HEK293T (cell line): Measurements from ENCODE around the gene MINDY4.
A peak's percentile ranks its signal among the peaks of the same experiment; 100 is the strongest.

Experiments
- CTCF ChIA-PET: fragments of 350-600 bp; formaldehyde crosslinking; extraction: SDS; loops from one replicate; lab custom pipeline; 2021; ENCODE audit warnings: antibody characterized with exemption, inconsistent platforms; lab: Yijun Ruan, JAX
- POLR2A ChIA-PET: fragments of 350-600 bp; formaldehyde crosslinking; extraction: SDS; loops from one replicate; lab custom pipeline; 2020; ENCODE audit warnings: antibody characterized with exemption, inconsistent platforms; lab: Yijun Ruan, JAX
- DNase-seq: peaks from one replicate; pipeline ENCODE4 v3.0.0; 2012; ENCODE audit warnings: mixed read lengths; ENCODE audit errors: extremely low spot score
- ARNT ChIP-seq: fragments of 450-650 bp; IDR thresholded peaks from 2 replicates; pipeline ENCODE4 v1.6.1; 2017; ENCODE audit warnings: mild to moderate bottlenecking
- BHLHE40 ChIP-seq: fragments of 450-650 bp; IDR thresholded peaks from 2 replicates; pipeline ENCODE4 v1.6.1; 2016; ENCODE audit warnings: mild to moderate bottlenecking, moderate library complexity, borderline replicate concordance
- CTBP1 ChIP-seq: fragments of 450-650 bp; IDR thresholded peaks from 2 replicates; pipeline ENCODE4 v1.6.1; 2016; ENCODE audit warnings: borderline replicate concordance
- ELF4 ChIP-seq: fragments of 450-650 bp; IDR thresholded peaks from 2 replicates; pipeline ENCODE4 v1.6.1; 2017; ENCODE audit warnings: antibody characterized with exemption
- FOXA1 ChIP-seq: fragments of 450-650 bp; IDR thresholded peaks from 2 replicates; pipeline ENCODE4 v1.6.1; 2016; ENCODE audit warnings: mild to moderate bottlenecking
- FOXK2 ChIP-seq: fragments of 450-650 bp; IDR thresholded peaks from 2 replicates; pipeline ENCODE4 v1.6.1; 2016; ENCODE audit warnings: mild to moderate bottlenecking
- FOXM1 ChIP-seq: fragments of 450-650 bp; IDR thresholded peaks from 2 replicates; pipeline ENCODE4 v1.6.1; 2017; ENCODE audit warnings: mild to moderate bottlenecking, borderline replicate concordance
- HDGF ChIP-seq: fragments of 450-650 bp; IDR thresholded peaks from 2 replicates; pipeline ENCODE4 v1.6.1; 2017; ENCODE audit warnings: antibody characterized with exemption, borderline replicate concordance
- L3MBTL2 ChIP-seq: fragments of 450-650 bp; conservative IDR thresholded peaks from 2 replicates; pipeline ENCODE4 v1.6.1; 2016; ENCODE audit warnings: mild to moderate bottlenecking
- LEF1 ChIP-seq: fragments of 450-650 bp; IDR thresholded peaks from 2 replicates; pipeline ENCODE4 v1.6.1; 2017; ENCODE audit warnings: mild to moderate bottlenecking, borderline replicate concordance
- NFRKB ChIP-seq: fragments of 450-650 bp; IDR thresholded peaks from 2 replicates; pipeline ENCODE4 v1.6.1; 2016; ENCODE audit warnings: mild to moderate bottlenecking, moderate library complexity
- PKNOX1 ChIP-seq: fragments of 450-650 bp; IDR thresholded peaks from 2 replicates; pipeline ENCODE4 v1.6.1; 2016
- SP1 ChIP-seq: fragments of 450-650 bp; IDR thresholded peaks from 2 replicates; pipeline ENCODE4 v1.6.1; 2017
- SUZ12 ChIP-seq: fragments of 450-650 bp; IDR thresholded peaks from 2 replicates; pipeline ENCODE4 v1.6.1; 2016; ENCODE audit warnings: mild to moderate bottlenecking
- TARDBP ChIP-seq: fragments of 450-650 bp; IDR thresholded peaks from 2 replicates; pipeline ENCODE4 v1.6.1; 2016
- ZNF384 ChIP-seq: fragments of 450-650 bp; IDR thresholded peaks from 2 replicates; pipeline ENCODE4 v1.6.1; 2016

The MINDY4 gene

GRCh38 chr7:30877015-30877769, 106.0 kb downstream of the MINDY4 start:
- DNase-seq: no peak

GRCh38 chr7:30877993-30878392, 106.8 kb downstream of the MINDY4 start:
- ChIA-PET POLR2A (interaction anchor here (0.7 kb wide), 1 partner anchor 14 kb away, joined by 3 read pairs; no protein-coding TSS in a partner anchor), CTCF (no interaction called here)
- DNase-seq: no peak
- no peak for TF ChIP-seq BHLHE40
- TF ChIP-seq FOXM1: no peak
- no peak for TF ChIP-seq HDGF
- TF ChIP-seq L3MBTL2: no peak
- no peak for TF ChIP-seq TARDBP
- no peak for TF ChIP-seq ARNT
- TF ChIP-seq PKNOX1: no peak
- TF ChIP-seq FOXA1: no peak
- no peak for TF ChIP-seq SUZ12
- TF ChIP-seq NFRKB: no peak

More at GRCh38 chr7:30877015-30877769, 106.0 kb downstream of the MINDY4 start:
- no peak for TF ChIP-seq CTBP1
- no peak for TF ChIP-seq LEF1
- no peak for TF ChIP-seq PKNOX1
- no peak for TF ChIP-seq HDGF
- TF ChIP-seq NFRKB: no peak
- TF ChIP-seq FOXA1: no peak
- no peak for TF ChIP-seq SP1
- no peak for TF ChIP-seq FOXM1
- no peak for TF ChIP-seq FOXK2
- TF ChIP-seq TARDBP: no peak
- TF ChIP-seq SUZ12: no peak
- ChIA-PET POLR2A (no interaction called here), CTCF (interaction anchor here (0.6 kb wide), 1 partner anchor 493 kb away, joined by 3 read pairs; no protein-coding TSS in a partner anchor)

GRCh38 chr7:30879139-30880124, 108.2 kb downstream of the MINDY4 start:
- CTCF ChIA-PET: interaction anchor here (0.6 kb wide), 1 partner anchor 228 kb away, joined by 4 read pairs; no protein-coding TSS in a partner anchor

GRCh38 chr7:30880125-30880720, 109.0 kb downstream of the MINDY4 start:
- no peak for TF ChIP-seq NFRKB
- no peak for TF ChIP-seq LEF1
- TF ChIP-seq PKNOX1: no peak
- TF ChIP-seq SP1: no peak
- TF ChIP-seq FOXA1: no peak
- no peak for TF ChIP-seq L3MBTL2
- no peak for TF ChIP-seq ZNF384
- no peak for TF ChIP-seq CTBP1
- no peak for TF ChIP-seq HDGF
- TF ChIP-seq ELF4: no peak
- no peak for TF ChIP-seq BHLHE40
- TF ChIP-seq ARNT: no peak
- TF ChIP-seq FOXM1: no peak
- TF ChIP-seq FOXK2: no peak
- TF ChIP-seq SUZ12: no peak
- TF ChIP-seq TARDBP: no peak
- no peak for DNase-seq
- ChIA-PET POLR2A (no interaction called here), CTCF (no interaction called here)

More at GRCh38 chr7:30879139-30880124, 108.2 kb downstream of the MINDY4 start:
- peak; percentile 29 for DNase-seq
- POLR2A ChIA-PET: no interaction called here
- TF ChIP-seq LEF1 (no peak), SUZ12 (no peak), FOXM1 (no peak), PKNOX1 (no peak)

GRCh38 chr7:30880941-30881340, 109.7 kb downstream of the MINDY4 start:
- no peak for DNase-seq
- ChIA-PET CTCF (no interaction called here), POLR2A (no interaction called here)
- TF ChIP-seq PKNOX1 (no peak), FOXA1 (no peak), FOXK2 (no peak), ZNF384 (no peak), FOXM1 (no peak), CTBP1 (no peak), NFRKB (no peak), SP1 (no peak), HDGF (no peak), BHLHE40 (no peak), LEF1 (no peak)
